ENCODE results near the gene SPATS2.
"Not testable (repeated sequence)": the region's sequence is repeated elsewhere in the genome, so short reads cannot be mapped to it uniquely, and the experiment has no call there.

SPATS2 gene

GRCh38 chr12:49461221-49461620, 94.0 kb downstream of the SPATS2 start:
- DNase-seq (ENCODE audit: low spot score) (no peak), FAIRE-seq (no peak)

DNA sequence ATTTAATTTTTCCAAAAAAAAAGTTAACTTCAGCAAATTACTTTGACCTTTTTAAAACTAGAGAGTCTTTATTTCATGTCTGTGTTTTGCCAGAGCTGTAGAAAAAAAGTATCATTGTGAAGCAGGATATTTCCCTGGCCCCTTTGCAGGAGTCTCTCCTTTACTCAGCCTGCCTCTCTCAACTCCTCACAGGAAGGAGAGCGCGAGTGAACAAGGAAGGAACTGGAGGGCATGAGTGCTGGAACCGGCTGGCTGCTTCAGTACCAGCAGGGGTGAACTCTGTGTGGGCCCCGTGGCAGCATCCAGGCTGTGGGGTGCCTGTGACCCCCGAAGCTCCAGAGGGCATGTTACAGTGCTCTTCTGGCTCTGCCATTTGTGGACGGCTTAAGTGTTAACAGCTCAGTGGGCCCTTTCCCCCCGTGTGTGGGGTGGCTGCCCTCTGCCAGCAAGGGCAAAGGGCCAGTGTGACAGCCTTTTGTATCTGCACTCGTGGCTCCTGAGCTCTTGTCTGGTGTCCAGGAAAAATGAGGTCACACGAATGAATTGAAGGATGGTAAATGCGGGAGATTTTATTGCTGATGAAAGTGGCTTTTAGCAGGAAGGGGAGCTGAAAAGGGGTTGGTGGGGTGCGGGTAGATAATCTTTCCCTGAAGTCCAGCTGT, 95.0 kb downstream of the SPATS2 start:
- DNase-seq (ENCODE audit: low spot score) (no peak), FAIRE-seq (no peak)

- no peak for DNase-seq (ENCODE audit: low spot score)
- no peak for FAIRE-seq
Observed at GRCh38 chr12:49465132-49465531, 97.9 kb downstream of the SPATS2 start.

DNA sequence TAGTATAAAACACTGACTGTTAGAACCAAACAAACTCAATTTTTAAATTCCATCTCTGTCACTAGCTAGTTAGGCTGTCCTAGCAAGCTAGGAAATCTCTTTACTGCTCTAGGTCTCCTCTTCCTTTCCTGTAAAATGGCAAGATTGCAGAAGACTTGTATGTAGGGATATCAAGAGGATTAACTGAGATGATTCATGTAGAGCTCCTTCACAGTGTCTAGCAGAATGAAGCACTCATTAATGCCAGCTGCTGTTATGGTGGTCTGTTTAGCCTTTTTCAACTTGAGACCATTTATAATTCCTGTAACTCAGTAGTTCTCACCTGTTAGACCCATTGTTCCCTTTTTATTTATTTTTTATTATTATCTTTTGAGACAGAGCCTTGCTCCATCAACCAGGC, 103.7 kb downstream of the SPATS2 start:
- FAIRE-seq: no peak
- no peak for DNase-seq (ENCODE audit: low spot score)

GRCh38 chr12:49471557-49471956, 104.3 kb downstream of the SPATS2 start:
- FAIRE-seq (no peak), DNase-seq (ENCODE audit: low spot score) (no peak)

DNA sequence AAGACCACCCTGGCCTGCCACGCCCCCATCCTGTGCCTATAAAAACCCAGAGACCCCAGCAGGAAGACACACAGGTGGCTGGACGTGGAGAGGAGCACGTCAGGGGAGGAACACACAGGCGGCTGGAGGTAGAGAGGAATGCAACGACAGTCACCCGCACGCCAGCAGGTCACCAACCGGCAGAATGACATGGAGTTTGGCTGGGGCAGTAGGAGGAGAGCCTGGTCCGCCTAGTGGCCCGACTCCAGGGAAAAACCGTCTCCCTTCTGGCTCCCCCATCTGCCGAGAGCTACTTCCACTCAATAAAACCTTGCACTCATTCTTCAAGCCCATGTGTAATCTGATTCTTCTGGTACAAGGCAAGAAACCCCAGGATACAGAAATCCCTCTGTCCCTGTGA, 108.8 kb downstream of the SPATS2 start:
- FAIRE-seq: no peak
- no peak for DNase-seq (ENCODE audit: low spot score)

- DNase-seq (ENCODE audit: low spot score) (no peak), FAIRE-seq (no peak)
Observed at GRCh38 chr12:49478949-49479664, 111.8 kb downstream of the SPATS2 start.

DNA sequence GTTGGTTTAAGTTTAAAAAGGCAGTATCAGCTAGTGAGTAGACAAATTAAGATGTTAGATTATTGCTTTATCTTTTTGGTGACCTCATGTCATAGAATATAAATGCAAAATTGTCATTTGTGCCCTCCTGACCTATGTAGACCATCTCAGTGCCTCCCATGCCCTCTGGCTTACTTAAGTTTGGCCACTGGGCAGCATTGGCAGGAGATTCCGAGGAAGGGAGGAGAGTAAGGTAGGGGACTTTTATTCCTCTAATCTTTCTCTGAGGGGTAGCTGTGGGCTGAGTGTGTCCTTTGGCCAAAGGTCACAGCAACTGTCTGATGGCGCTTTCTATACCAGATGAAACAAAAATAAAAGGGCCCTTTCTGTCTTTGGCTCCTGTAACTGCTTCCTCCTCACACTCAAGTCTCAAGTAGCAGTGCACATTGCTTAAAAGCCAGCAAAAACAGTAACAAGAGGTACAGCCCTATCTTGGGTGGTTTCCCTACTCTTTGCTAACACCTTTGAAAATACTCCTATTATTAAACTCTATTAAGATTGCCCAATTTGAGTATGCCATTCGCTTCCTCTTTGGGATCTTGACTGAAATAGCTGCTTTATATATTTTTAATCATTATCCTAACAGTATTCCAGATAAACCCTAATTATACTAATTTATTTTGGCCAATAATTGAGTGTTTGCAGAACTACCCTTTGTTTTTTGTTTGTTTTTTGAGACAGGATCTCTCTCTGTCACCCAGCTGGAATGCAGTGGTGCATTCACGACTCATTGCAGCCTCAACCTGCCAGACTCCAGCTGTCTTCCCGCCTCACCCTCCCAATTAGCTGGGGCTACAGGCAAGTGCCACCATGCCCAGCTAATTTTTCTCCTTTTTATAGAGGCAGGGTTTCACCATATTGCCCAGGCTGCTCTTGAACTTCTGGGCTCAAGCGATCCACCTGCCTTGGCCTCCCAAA, 115.1 kb downstream of the SPATS2 start:
- DNase-seq (ENCODE audit: low spot score) (no peak), FAIRE-seq (no peak)

- DNase-seq (ENCODE audit: low spot score): no peak
- FAIRE-seq: no peak
Observed at GRCh38 chr12:49483619-49484018, 116.4 kb downstream of the SPATS2 start.

DNA sequence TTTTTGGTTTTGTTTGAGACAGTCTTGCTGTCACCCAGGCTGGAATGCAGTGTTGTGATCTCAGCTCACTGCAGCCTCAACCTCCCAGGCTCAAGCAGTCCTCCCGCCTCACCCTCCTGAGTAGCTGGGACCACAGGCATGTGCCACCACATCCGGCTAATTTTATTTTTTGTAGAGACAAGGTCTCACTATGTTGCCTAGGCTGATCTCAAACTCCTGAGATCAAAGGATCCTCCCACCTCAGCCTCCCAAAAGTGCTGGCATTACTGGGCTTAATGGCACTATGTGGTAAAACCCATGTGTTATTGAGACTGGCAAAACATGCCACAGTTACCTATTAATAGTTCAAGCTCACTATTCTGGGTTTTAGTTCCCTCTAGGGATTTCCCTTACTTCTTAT, 120.3 kb downstream of the SPATS2 start:
- peak; percentile 74 for DNase-seq (ENCODE audit: low spot score)

GRCh38 chr12:49489154-49489553, 121.9 kb downstream of the SPATS2 start:
- DNase-seq (ENCODE audit: low spot score) (no peak), FAIRE-seq (no peak)

More for the DNA sequence above, 120.3 kb downstream of the SPATS2 start:
- FAIRE-seq: peak; percentile 32

- DNase-seq (ENCODE audit: low spot score): peak; percentile 82
- peak; percentile 86 for FAIRE-seq
Observed at GRCh38 chr12:49489720-49490119, 122.5 kb downstream of the SPATS2 start.

DNA sequence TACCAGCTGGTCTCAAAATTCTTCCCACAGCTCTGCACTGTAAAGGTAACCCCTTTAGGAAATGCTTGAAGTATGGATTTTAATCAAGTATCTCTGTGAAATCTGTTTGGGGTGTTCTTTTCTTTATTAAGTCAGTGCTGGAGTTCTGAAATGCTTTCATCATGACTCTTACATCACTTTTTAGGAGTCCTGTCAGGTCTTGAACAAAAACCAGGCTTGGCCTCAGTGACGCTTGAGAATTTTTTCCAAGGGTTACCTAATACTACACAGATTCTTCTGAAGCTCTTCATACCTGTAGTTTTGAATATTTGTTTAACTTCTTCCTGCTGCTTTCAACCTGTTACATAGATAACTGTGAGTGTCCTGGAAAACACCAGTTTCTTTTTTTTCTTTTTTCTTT, 124.6 kb downstream of the SPATS2 start:
- FAIRE-seq (no peak), DNase-seq (ENCODE audit: low spot score) (no peak)

- FAIRE-seq (no peak), DNase-seq (ENCODE audit: low spot score) (no peak)
Observed at GRCh38 chr12:49493900-49494299, 126.6 kb downstream of the SPATS2 start.

DNA sequence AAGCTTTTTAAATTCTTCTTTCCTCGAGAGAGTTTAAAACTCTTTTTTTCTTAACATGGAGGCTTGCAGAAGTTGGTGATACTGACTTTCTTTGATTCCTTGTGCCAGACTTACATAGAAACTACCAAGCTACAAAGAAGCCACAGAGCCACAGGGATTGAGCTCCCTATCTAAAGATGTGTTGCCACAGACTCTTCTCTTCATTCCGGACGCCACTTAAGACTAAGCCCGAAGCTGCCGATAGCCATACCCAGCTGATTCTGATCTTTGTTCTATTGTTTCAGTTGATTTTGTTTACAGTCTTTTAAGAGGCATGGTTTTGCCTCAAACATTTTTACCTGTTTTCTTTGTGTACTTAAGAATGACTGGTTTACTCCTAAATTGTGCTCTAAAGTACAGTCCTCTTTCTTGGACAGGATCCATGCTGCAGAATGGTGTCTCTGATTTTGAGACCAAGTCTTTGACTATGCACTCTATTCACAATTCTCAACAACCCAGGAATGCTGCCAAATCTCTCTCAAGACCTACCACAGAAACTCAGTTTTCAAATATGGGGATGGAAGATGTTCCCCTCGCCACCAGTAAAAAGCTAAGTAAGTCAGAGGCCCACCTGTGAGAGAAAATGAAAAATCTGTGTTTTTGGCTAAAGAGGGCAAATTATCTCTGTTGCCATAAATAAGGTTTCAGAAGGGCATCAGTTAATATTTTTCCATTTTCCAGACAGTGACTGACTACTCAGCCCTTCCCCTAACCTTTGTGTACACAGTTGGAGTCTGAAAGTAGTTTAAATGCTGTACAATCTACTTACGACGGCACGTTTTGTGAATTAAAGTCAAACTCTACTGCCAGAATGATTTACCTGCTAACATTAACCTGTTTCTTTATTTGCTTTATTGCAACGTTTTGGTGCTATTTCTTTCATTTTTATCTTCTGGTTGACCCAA, 129.4 kb downstream of the SPATS2 start:
- FAIRE-seq (no peak), DNase-seq (ENCODE audit: low spot score) (no peak)

- DNase-seq (ENCODE audit: low spot score) (no peak), FAIRE-seq (no peak)
Observed at GRCh38 chr12:49501895-49502294, 134.6 kb downstream of the SPATS2 start.

DNA sequence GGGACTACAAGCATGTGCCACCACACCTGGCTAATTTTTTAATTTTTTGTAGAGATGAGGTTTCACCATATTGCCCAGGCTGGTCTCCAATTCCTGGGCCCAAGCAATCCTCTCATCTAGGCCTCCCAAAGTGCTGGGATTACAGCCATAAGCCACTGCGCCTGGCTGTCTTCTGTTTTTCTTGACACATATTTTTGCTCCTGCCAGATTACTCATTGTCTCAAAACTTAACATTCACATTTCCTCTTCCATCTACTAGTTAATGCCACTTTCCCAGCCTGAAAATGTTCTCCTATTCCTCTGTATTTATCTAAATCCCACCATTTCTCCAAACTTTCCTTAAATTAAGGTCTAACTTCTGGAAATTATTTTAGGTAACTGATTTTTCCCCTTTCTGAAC, 135.3 kb downstream of the SPATS2 start:
- DNase-seq (ENCODE audit: low spot score) (no peak), FAIRE-seq (no peak)

- FAIRE-seq (peak; percentile 81), DNase-seq (ENCODE audit: low spot score) (peak; percentile 77)
Observed at GRCh38 chr12:49503674-49504180, 136.5 kb downstream of the SPATS2 start.

- no peak for FAIRE-seq
- DNase-seq (ENCODE audit: low spot score): no peak
Observed at GRCh38 chr12:49505672-49506071, 138.4 kb downstream of the SPATS2 start.

DNA sequence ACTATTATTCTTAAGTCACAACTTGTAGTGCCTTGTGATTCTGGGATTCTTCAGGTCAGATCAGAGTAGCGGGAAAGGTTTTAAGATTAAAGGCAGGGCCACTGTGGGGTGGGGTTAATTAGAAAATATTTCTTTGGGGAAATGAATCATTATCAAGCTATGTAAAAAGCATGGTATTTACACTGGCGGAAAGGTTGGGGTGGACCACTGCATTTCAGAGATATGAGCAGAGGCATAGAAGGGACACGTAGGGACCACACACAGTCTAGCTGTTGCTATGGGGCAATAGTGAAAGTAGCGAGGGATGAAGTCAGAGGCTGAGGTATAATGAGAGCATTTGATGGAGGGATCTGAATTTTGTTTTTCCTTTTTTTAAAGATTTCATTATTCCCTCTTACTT, 139.9 kb downstream of the SPATS2 start:
- no peak for FAIRE-seq
- peak; percentile 14 for DNase-seq (ENCODE audit: low spot score)

DNA sequence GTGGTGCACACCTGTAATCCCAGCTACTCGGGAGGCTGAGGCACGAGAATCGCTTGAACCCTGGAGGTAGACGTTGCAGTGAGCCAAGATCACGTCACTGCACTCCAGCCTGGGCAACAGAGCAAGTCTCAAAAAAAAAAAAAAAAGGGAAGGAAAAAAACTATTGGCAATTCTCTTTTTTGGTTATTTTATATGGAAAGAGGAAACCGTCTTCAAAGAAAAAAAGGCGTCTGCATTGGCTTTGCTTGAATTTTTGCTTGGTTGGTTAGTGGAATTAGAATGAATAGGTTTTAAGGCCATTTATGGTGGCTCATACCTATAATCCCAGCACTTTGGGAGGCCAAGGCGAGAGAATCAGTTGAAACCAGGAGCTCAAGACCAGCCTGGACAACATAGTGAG, 142.4 kb downstream of the SPATS2 start:
- FAIRE-seq; DNase-seq (ENCODE audit: low spot score): not testable (repeated sequence)
